Measurements from ENCODE around the gene PACS2. TPM values are rescaled to one million over a fixed set of nuclear protein-coding genes. Genes with fewer than 3 reads are reported as not detected.

PACS2 gene
- total RNA-seq, 4 donors from 2014 or later: 37.1 to 116 (median 52.2) TPM

GRCh38 chr14:105433161-105433605 is 118.6 kb downstream of the PACS2 start:
- intact Hi-C loops (cut with DNase I; ENCODE audit: low total_unique reads): no loop called here

GRCh38 chr14:105436402-105436801 is 121.9 kb downstream of the PACS2 start:
- TF ChIP-seq CTCF (IDR thresholded peaks at IDR 0.05): no peak
- DNase-seq: no peak
- Histone ChIP-seq H3K9me3 (no peaks in the 10 kb centered on the region), H3K36me3 (no peaks in the 10 kb centered on the region), H3K27ac (no peak overlapping the region), H3K27me3 (no peaks in the 10 kb centered on the region), H3K4me3 (no peak overlapping the region), H3K4me1 (no peaks in the 10 kb centered on the region)
- intact Hi-C loops (cut with DNase I; ENCODE audit: low total_unique reads): no loop called here

More at GRCh38 chr14:105433161-105433605, 118.6 kb downstream of the PACS2 start:
- TF ChIP-seq POLR2A (IDR thresholded peaks at IDR 0.05) (no peak), CTCF (IDR thresholded peaks at IDR 0.05) (no peak)
- Histone ChIP-seq H3K4me1 (no peaks in the 10 kb centered on the region), H3K27ac (no peak overlapping the region), H3K36me3 (no peaks in the 10 kb centered on the region), H3K4me3 (no peak overlapping the region), H3K9me3 (no peaks in the 10 kb centered on the region), H3K27me3 (no peaks in the 10 kb centered on the region)
- DNase-seq: no peak

GRCh38 chr14:105436891-105437722 is 122.6 kb downstream of the PACS2 start:
- no peak overlapping the region for H3K4me3 ChIP-seq
- intact Hi-C loops (cut with DNase I; ENCODE audit: low total_unique reads): no loop called here
- no peak overlapping the region for H3K27ac ChIP-seq
- no peaks in the 10 kb centered on the region for H3K9me3 ChIP-seq
- no peaks in the 10 kb centered on the region for H3K27me3 ChIP-seq
- TF ChIP-seq CTCF (IDR thresholded peaks at IDR 0.05): no peak
- DNase-seq: no peak
- H3K4me1 ChIP-seq: no peaks in the 10 kb centered on the region
- no peaks in the 10 kb centered on the region for H3K36me3 ChIP-seq

- Histone ChIP-seq H3K36me3 (no peaks in the 10 kb centered on the region), H3K4me1 (no peaks in the 10 kb centered on the region)
- intact Hi-C loops (cut with DNase I; ENCODE audit: low total_unique reads): no loop called here
Observed at GRCh38 chr14:105437723-105438500, 123.4 kb downstream of the PACS2 start.

More at GRCh38 chr14:105437723-105438500, 123.4 kb downstream of the PACS2 start:
- no peak overlapping the region for H3K27ac ChIP-seq
- H3K4me3 ChIP-seq: no peak overlapping the region
- H3K27me3 ChIP-seq: no peaks in the 10 kb centered on the region
- no peak for DNase-seq
- no peak for TF ChIP-seq CTCF (IDR thresholded peaks at IDR 0.05)
- TF ChIP-seq POLR2A (IDR thresholded peaks at IDR 0.05): no peak
- no peaks in the 10 kb centered on the region for H3K9me3 ChIP-seq
